ENCODE measurements around the gene ANXA5.

Gene ANXA5

DNA sequence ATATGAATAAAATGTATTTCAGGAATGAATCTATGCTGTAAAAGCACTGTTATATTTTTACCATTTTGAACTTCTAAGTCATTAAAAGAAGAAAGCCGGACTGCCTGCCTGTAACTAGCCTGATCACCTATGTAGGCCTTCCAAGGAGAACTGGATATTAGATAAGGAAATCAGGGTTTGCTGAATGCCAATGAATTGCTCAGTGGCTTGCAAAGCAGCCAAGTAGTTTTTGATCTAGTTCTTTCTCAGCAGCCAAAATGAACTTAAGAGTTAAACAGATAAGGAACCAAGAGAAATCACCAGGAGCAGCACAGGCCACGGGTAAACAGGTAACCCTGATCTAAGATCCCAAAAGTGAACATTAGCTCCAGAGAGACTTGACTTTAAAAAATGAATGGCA, 3.3 kb downstream of the ANXA5 start:
- Histone ChIP-seq H3K27ac (ENCODE audit: low read depth, low read length) (no peak overlapping the region), H3K36me3 (ENCODE audit: control insufficient read depth, insufficient read depth, low read length) (peaks cover 32% of the 10 kb centered on the region; the same call in 1 of the 2 replicates), H3K9me3 (ENCODE audit: control insufficient read depth, insufficient read depth, low read depth, low read length) (no peaks in the 10 kb centered on the region), H3K9ac (ENCODE audit: low read length) (no peak overlapping the region), H3K4me1 (ENCODE audit: control insufficient read depth, insufficient read depth, low read length) (peaks cover 50% of the 10 kb centered on the region), H3K27me3 (ENCODE audit: control insufficient read depth, insufficient read depth, low read length) (no peaks in the 10 kb centered on the region), H3K4me3 (ENCODE audit: low read depth, low read length) (no peak overlapping the region; the same call in 1 of the 2 replicates)

DNA sequence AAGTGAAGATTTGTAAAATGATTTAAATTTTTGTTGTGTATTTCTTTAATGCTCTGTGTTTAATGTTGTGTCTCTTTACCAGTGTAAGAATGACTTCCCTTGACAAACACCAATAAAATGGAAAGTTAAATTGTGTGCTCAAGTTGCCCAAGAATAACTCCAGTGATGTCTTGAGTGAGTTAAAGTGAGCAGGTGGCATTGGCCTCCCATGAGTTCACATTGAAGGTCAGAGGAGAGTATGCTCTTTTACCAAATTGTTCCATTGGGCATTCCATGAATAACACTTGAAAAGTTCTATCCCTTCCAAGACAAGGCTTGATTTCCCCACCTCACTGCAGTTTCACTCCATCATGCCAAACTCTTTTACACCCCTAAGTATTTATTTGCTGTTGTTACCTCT, 4.5 kb downstream of the ANXA5 start:
- Histone ChIP-seq H3K27ac (ENCODE audit: low read depth, low read length) (no peak overlapping the region), H3K36me3 (ENCODE audit: control insufficient read depth, insufficient read depth, low read length) (peaks cover 44% of the 10 kb centered on the region; the same call in 1 of the 2 replicates), H3K9ac (ENCODE audit: low read length) (no peak overlapping the region), H3K27me3 (ENCODE audit: control insufficient read depth, insufficient read depth, low read length) (no peaks in the 10 kb centered on the region), H3K4me3 (ENCODE audit: low read depth, low read length) (no peak overlapping the region), H3K9me3 (ENCODE audit: control insufficient read depth, insufficient read depth, low read depth, low read length) (no peaks in the 10 kb centered on the region), H3K4me1 (ENCODE audit: control insufficient read depth, insufficient read depth, low read length) (peaks cover 40% of the 10 kb centered on the region)

DNA sequence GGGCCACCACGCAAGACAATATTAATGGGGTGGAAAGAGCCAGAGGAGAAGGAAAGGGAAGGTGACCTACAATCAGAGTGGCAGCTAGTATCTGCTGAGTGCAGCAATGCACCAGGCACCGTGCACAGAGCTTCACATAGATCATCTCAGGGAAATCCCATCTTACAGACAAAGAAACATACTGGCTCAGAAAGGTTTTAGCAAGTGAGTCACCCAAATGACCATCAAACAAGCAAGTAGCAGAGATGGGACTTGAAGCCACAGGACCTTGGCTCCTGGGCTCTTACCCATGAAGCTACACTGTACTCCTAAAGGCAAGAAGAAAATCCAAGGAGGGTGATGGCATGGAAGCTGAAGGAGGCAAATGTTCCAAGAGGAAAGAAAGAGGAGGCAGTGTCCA, 6.8 kb downstream of the ANXA5 start:
- Histone ChIP-seq H3K27ac (ENCODE audit: low read depth, low read length) (no peak overlapping the region), H3K27me3 (ENCODE audit: control insufficient read depth, insufficient read depth, low read length) (no peaks in the 10 kb centered on the region), H3K9me3 (ENCODE audit: control insufficient read depth, insufficient read depth, low read depth, low read length) (no peaks in the 10 kb centered on the region), H3K36me3 (ENCODE audit: control insufficient read depth, insufficient read depth, low read length) (peaks cover 59% of the 10 kb centered on the region), H3K4me3 (ENCODE audit: low read depth, low read length) (no peak overlapping the region), H3K9ac (ENCODE audit: low read length) (no peak overlapping the region), H3K4me1 (ENCODE audit: control insufficient read depth, insufficient read depth, low read length) (peaks cover 43% of the 10 kb centered on the region)

DNA sequence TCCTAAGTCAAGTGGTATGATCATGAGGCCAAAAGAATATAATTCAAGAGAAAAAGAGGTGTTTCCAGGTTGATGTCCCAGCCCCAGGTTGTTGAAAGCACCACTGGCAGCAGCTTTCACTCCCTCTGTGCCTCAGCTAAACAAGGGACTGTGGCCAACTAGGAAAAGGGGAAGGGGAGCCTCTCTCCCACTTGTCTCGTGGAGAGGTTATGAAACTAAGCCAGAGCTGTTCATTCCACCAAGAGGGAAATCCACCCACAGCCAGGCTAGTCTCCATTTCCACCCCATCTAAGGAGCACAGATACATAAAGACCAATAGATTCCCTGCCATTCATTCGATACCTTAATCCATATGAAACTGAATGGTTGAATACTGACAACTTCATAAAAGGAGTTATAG, 8.1 kb downstream of the ANXA5 start:
- Histone ChIP-seq H3K9me3 (ENCODE audit: control insufficient read depth, insufficient read depth, low read depth, low read length) (no peaks in the 10 kb centered on the region), H3K4me3 (ENCODE audit: low read depth, low read length) (no peak overlapping the region), H3K9ac (ENCODE audit: low read length) (no peak overlapping the region), H3K27me3 (ENCODE audit: control insufficient read depth, insufficient read depth, low read length) (no peaks in the 10 kb centered on the region), H3K36me3 (ENCODE audit: control insufficient read depth, insufficient read depth, low read length) (peaks cover 64% of the 10 kb centered on the region), H3K4me1 (ENCODE audit: control insufficient read depth, insufficient read depth, low read length) (peaks cover 40% of the 10 kb centered on the region), H3K27ac (ENCODE audit: low read depth, low read length) (no peak overlapping the region)

DNA sequence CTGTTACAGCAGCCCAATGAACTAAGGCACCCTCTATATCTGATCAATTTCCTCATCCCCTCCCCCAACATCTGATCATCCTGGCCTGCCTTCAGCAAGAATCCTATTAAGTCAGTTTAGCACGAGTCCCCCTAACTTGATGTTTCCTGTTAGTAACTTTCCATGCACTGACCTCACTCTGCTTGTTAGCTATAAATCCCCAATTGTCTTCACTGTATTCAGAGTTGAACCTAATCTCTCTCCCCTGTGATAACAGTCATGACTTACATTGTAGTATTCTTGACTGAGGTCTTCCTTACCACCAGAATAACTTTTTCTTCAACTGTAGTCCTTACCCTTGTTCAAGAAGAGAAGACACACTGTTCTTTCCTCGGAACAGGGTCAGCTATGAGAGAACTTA, 8.5 kb downstream of the ANXA5 start:
- H3K36me3 ChIP-seq (ENCODE audit: control insufficient read depth, insufficient read depth, low read length), result peaks cover 67% of the 10 kb centered on the region
- peaks cover 36% of the 10 kb centered on the region for H3K4me1 ChIP-seq (ENCODE audit: control insufficient read depth, insufficient read depth, low read length)
- no peak overlapping the region for H3K27ac ChIP-seq (ENCODE audit: low read depth, low read length)

DNA sequence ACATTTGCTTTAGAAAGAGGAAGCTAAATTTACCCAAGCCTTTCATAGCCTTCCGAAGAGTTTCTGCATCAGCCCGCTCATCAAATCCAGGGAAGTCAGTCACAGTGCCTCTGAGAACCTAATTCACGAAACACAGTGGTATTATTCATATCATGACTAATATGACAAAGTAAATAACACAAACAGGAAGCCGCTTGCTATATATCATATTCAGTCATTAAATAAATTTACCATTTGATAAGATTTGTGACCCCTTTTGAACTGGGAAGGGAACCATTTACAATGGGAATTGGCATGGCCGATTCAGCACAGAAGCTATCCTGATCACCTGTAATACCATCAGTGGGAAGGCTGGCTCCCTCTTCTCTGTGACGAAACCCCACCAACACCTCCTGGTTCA, 10.5 kb downstream of the ANXA5 start:
- Histone ChIP-seq H3K9ac (ENCODE audit: low read length) (no peak overlapping the region), H3K27ac (ENCODE audit: low read depth, low read length) (no peak overlapping the region), H3K4me3 (ENCODE audit: low read depth, low read length) (no peak overlapping the region), H3K4me1 (ENCODE audit: control insufficient read depth, insufficient read depth, low read length) (peaks cover 32% of the 10 kb centered on the region), H3K36me3 (ENCODE audit: control insufficient read depth, insufficient read depth, low read length) (peaks cover 74% of the 10 kb centered on the region), H3K27me3 (ENCODE audit: control insufficient read depth, insufficient read depth, low read length) (no peaks in the 10 kb centered on the region), H3K9me3 (ENCODE audit: control insufficient read depth, insufficient read depth, low read depth, low read length) (no peaks in the 10 kb centered on the region)

More for the DNA sequence above, 8.5 kb downstream of the ANXA5 start:
- Histone ChIP-seq H3K9ac (ENCODE audit: low read length) (no peak overlapping the region), H3K27me3 (ENCODE audit: control insufficient read depth, insufficient read depth, low read length) (no peaks in the 10 kb centered on the region), H3K9me3 (ENCODE audit: control insufficient read depth, insufficient read depth, low read depth, low read length) (no peaks in the 10 kb centered on the region), H3K4me3 (ENCODE audit: low read depth, low read length) (no peak overlapping the region)

DNA sequence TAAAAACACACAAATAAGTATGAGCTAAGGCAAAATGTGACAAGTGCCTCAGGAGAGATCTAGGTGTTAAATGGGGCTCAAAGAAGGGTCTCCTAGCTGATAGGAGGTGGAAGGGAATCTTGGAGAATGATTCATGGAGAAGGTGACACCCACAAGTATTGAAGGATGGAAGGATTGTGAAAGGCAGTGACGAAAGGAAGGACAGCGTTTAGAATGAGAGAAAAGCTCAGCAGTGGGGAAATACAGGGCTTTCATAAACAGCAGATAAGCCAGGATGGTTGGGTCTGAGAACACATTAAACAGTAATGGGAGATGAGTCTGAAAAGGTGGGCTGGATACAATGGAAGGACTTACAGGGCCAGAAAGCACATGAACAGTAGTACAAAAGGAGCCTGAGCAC, 11.5 kb downstream of the ANXA5 start:
- no peak overlapping the region for H3K4me3 ChIP-seq (ENCODE audit: low read depth, low read length)
- H3K4me1 ChIP-seq (ENCODE audit: control insufficient read depth, insufficient read depth, low read length), result peaks cover 24% of the 10 kb centered on the region
- H3K27me3 ChIP-seq (ENCODE audit: control insufficient read depth, insufficient read depth, low read length), result no peaks in the 10 kb centered on the region
- H3K36me3 ChIP-seq (ENCODE audit: control insufficient read depth, insufficient read depth, low read length), result peaks cover 84% of the 10 kb centered on the region
- H3K27ac ChIP-seq (ENCODE audit: low read depth, low read length), result no peak overlapping the region
- no peaks in the 10 kb centered on the region for H3K9me3 ChIP-seq (ENCODE audit: control insufficient read depth, insufficient read depth, low read depth, low read length)
- no peak overlapping the region for H3K9ac ChIP-seq (ENCODE audit: low read length)

DNA sequence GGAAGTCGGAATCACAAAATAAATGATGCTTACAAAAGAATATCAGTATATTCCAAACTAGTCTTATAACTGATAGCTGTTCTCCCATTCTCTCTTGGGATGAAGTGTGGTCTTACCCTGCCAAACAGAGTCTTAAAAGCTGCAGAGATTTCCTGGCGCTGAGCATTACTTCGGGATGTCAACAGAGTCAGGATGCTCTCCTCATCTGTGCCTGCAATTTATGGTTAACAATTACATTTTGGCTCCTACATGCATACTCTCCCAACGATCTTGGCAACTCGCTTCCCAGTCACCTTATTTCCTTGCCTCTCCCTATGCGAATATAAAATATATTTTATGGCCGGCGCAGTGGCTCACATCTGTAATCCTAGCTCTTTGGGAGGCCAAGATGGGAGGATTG, 12.2 kb downstream of the ANXA5 start:
- Histone ChIP-seq H3K27me3 (ENCODE audit: control insufficient read depth, insufficient read depth, low read length) (no peaks in the 10 kb centered on the region), H3K4me1 (ENCODE audit: control insufficient read depth, insufficient read depth, low read length) (peaks cover 17% of the 10 kb centered on the region), H3K9me3 (ENCODE audit: control insufficient read depth, insufficient read depth, low read depth, low read length) (no peaks in the 10 kb centered on the region), H3K4me3 (ENCODE audit: low read depth, low read length) (no peak overlapping the region), H3K36me3 (ENCODE audit: control insufficient read depth, insufficient read depth, low read length) (peaks cover 88% of the 10 kb centered on the region), H3K27ac (ENCODE audit: low read depth, low read length) (no peak overlapping the region), H3K9ac (ENCODE audit: low read length) (no peak overlapping the region)

DNA sequence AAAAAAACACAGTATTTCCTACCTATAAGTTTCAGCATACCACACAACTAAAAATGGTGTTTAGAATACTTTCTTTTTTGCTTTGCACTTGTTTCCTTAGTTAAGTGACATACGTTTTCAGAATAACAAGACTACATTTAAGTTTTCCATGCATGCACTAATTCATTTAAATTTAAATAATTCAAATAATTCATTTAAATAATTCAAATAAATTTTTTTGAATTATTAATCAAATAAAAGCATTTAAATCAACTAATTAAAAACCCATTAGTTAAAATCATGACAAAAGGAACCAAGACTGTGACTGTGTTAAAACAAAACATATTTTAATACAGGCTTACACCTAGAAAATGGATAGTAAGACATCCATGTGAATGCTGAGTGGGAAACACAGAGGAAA, 12.8 kb downstream of the ANXA5 start:
- H3K4me1 ChIP-seq (ENCODE audit: control insufficient read depth, insufficient read depth, low read length), result peaks cover 17% of the 10 kb centered on the region

DNA sequence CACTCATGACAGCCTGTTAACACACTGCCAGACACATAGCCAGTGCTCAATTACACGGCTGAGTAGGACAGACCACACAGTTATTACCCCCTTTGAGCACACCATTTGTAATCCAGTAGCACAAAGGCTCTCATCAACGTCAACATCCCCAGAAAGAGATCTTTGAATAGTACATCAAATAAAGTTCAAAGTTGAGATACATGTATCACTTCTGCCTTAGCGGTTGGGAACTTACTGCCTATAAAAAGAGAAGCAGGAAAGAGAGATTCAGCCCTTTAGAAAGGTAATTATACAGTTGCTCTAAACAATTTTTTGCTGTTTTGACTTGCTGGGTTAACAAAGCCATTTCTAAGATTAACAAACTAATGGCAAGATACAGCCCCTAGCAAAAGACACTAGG, 16.2 kb downstream of the ANXA5 start:
- H3K9ac ChIP-seq (ENCODE audit: low read length), result no peak overlapping the region
- H3K4me3 ChIP-seq (ENCODE audit: low read depth, low read length), result no peak overlapping the region
- H3K27me3 ChIP-seq (ENCODE audit: control insufficient read depth, insufficient read depth, low read length), result no peaks in the 10 kb centered on the region
- no peaks in the 10 kb centered on the region for H3K9me3 ChIP-seq (ENCODE audit: control insufficient read depth, insufficient read depth, low read depth, low read length)
- peaks cover 16% of the 10 kb centered on the region for H3K4me1 ChIP-seq (ENCODE audit: control insufficient read depth, insufficient read depth, low read length)
- peaks cover 92% of the 10 kb centered on the region for H3K36me3 ChIP-seq (ENCODE audit: control insufficient read depth, insufficient read depth, low read length)
- no peak overlapping the region for H3K27ac ChIP-seq (ENCODE audit: low read depth, low read length)

More for the DNA sequence above, 12.8 kb downstream of the ANXA5 start:
- Histone ChIP-seq H3K4me3 (ENCODE audit: low read depth, low read length) (no peak overlapping the region), H3K27me3 (ENCODE audit: control insufficient read depth, insufficient read depth, low read length) (no peaks in the 10 kb centered on the region), H3K36me3 (ENCODE audit: control insufficient read depth, insufficient read depth, low read length) (peaks cover 88% of the 10 kb centered on the region), H3K27ac (ENCODE audit: low read depth, low read length) (no peak overlapping the region), H3K9ac (ENCODE audit: low read length) (no peak overlapping the region), H3K9me3 (ENCODE audit: control insufficient read depth, insufficient read depth, low read depth, low read length) (no peaks in the 10 kb centered on the region)

DNA sequence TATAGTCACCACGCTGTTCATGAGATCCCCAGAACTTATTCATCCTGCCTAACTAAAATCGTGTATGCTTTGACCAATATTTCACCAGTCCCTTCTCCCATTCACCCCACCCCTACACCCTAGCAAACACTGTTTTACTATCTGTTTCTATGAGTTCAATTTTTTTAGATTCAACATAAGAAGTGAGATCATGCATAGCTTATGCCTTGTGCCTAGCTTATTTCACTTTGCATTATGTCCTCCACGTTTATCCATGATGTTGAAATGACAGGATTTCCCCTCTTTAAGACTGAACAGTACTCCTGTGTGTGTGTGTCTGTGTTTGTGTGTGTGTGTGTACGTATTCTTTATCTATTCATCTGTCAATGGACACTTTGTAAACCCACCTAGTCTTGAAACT, 16.8 kb downstream of the ANXA5 start:
- Histone ChIP-seq H3K9me3 (ENCODE audit: control insufficient read depth, insufficient read depth, low read depth, low read length) (no peaks in the 10 kb centered on the region), H3K36me3 (ENCODE audit: control insufficient read depth, insufficient read depth, low read length) (peaks cover 91% of the 10 kb centered on the region), H3K27me3 (ENCODE audit: control insufficient read depth, insufficient read depth, low read length) (no peaks in the 10 kb centered on the region), H3K4me1 (ENCODE audit: control insufficient read depth, insufficient read depth, low read length) (peaks cover 11% of the 10 kb centered on the region), H3K27ac (ENCODE audit: low read depth, low read length) (no peak overlapping the region), H3K4me3 (ENCODE audit: low read depth, low read length) (no peak overlapping the region), H3K9ac (ENCODE audit: low read length) (no peak overlapping the region)

DNA sequence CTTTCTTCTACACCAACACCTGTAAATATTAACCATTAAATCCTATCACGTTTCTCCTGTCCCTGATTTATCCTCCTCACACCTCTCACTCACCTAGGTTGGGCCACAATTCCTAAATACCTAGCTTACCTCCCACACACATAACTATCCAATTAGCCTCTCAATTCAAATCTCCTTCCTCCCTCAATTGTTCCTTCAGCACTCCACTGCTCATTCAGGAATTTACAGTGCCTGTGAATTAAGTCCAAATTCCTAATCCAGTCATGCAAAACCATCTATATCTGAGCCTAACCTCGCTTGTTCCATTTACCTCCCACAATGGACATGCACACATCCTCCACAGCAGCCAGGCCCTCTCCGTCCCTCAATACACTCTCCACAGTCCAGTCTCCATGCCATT, 17.5 kb downstream of the ANXA5 start:
- H3K4me3 ChIP-seq (ENCODE audit: low read depth, low read length), result no peak overlapping the region
- peaks cover 92% of the 10 kb centered on the region for H3K36me3 ChIP-seq (ENCODE audit: control insufficient read depth, insufficient read depth, low read length)
- H3K27me3 ChIP-seq (ENCODE audit: control insufficient read depth, insufficient read depth, low read length), result no peaks in the 10 kb centered on the region
- no peak overlapping the region for H3K9ac ChIP-seq (ENCODE audit: low read length)
- H3K27ac ChIP-seq (ENCODE audit: low read depth, low read length), result no peak overlapping the region
- peaks cover 11% of the 10 kb centered on the region for H3K4me1 ChIP-seq (ENCODE audit: control insufficient read depth, insufficient read depth, low read length)
- H3K9me3 ChIP-seq (ENCODE audit: control insufficient read depth, insufficient read depth, low read depth, low read length), result no peaks in the 10 kb centered on the region

Measured in HUES6 (cell line).